Measurements from ENCODE around the gene RCSD1. TPM values are rescaled to one million over a fixed set of nuclear protein-coding genes. Genes with fewer than 3 reads are reported as not detected.

The RCSD1 gene
- total and polyA plus RNA-seq, 2 experiments from 2014 or later = 0.77 to 0.80 TPM

DNA sequence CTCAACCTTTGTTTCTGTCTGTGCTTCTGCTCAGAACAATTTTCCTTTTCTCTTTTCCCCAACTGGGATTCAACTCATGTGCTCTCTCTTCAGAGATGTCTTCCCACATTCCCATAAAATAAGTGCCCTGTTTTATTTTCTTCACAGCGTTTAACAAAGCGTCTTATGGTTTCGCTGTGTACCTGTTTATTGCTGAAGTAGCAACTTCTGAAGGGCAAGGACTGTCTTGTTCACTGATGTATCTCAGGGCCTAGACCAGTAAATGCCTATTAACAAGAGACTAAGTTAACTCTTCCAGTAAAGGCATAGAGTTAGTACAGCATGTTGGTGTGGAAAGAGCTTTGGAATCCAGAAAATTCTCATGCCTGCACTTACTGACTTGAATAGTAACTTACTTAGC lies 48.8 kb downstream of the RCSD1 start:
- Histone ChIP-seq H3K4me1 (ENCODE audit: insufficient read depth) (no peaks in the 10 kb centered on the region), H3K4me3 (no peak overlapping the region), H3K27me3 (no peaks in the 10 kb centered on the region), H3K27ac (no peak overlapping the region), H3K4me2 (no peak overlapping the region), H3K36me3 (replicated peaks; ENCODE audit: insufficient read depth, low read depth) (no peaks in the 10 kb centered on the region), H3K79me2 (no peaks in the 10 kb centered on the region), H3K9me2 (replicated peaks; ENCODE audit: insufficient read depth) (no peaks in the 10 kb centered on the region), H2AFZ (no peak overlapping the region), H4K20me1 (ENCODE audit: insufficient read depth, poor library complexity, severe bottlenecking) (no peaks in the 10 kb centered on the region), H3K9me3 (ENCODE audit: low read depth) (no peaks in the 10 kb centered on the region)
- TF ChIP-seq EZH2 (IDR thresholded peaks at IDR 0.05; ENCODE audit: borderline replicate concordance) (no peak), EZH2phosphoT487 (IDR thresholded peaks at IDR 0.05; ENCODE audit: low read depth, severe bottlenecking, unreplicated experiment) (no peak)
- TF ChIP-seq, protein P1, sequence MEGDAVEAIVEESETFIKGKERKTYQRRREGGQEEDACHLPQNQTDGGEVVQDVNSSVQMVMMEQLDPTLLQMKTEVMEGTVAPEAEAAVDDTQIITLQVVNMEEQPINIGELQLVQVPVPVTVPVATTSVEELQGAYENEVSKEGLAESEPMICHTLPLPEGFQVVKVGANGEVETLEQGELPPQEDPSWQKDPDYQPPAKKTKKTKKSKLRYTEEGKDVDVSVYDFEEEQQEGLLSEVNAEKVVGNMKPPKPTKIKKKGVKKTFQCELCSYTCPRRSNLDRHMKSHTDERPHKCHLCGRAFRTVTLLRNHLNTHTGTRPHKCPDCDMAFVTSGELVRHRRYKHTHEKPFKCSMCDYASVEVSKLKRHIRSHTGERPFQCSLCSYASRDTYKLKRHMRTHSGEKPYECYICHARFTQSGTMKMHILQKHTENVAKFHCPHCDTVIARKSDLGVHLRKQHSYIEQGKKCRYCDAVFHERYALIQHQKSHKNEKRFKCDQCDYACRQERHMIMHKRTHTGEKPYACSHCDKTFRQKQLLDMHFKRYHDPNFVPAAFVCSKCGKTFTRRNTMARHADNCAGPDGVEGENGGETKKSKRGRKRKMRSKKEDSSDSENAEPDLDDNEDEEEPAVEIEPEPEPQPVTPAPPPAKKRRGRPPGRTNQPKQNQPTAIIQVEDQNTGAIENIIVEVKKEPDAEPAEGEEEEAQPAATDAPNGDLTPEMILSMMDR (IDR thresholded peaks at IDR 0.05; ENCODE audit: poor library complexity) = no peak
- WGBS (ENCODE audit: low lambda C conversion rate, missing lambda C conversion rate) = 91% methylated on average over 3 of the region's 3 CpGs
- DNase-seq (ENCODE audit: low spot score) = no peak

DNA sequence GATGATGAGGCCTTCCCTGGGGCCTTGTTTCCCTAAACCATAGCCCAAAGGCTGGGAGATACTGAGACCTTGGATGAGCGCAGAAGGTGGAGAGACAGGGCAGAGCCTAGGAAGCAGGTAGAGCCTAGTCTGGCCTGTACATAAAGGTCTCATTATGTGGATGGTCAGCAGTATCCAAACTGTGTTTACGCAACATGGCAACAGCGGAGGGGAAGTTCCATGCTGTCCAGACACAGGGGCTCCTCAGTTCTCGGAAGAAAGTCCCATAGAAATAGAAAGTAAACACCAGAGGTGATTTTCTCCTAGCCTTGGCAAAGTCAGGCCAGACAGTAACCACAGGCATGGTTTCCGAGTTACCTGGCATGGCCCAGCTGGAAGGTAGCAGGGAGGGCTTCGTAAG lies 49.7 kb downstream of the RCSD1 start:
- no peaks in the 10 kb centered on the region for H3K4me1 ChIP-seq (ENCODE audit: insufficient read depth)
- no peak overlapping the region for H3K4me3 ChIP-seq
- no peaks in the 10 kb centered on the region for H3K79me2 ChIP-seq
- H3K27me3 ChIP-seq = no peaks in the 10 kb centered on the region
- no peak overlapping the region for H3K4me2 ChIP-seq
- H3K36me3 ChIP-seq (replicated peaks; ENCODE audit: insufficient read depth, low read depth) = no peaks in the 10 kb centered on the region
- H2AFZ ChIP-seq = no peak overlapping the region
- no peaks in the 10 kb centered on the region for H3K9me2 ChIP-seq (replicated peaks; ENCODE audit: insufficient read depth)
- no peaks in the 10 kb centered on the region for H4K20me1 ChIP-seq (ENCODE audit: insufficient read depth, poor library complexity, severe bottlenecking)
- no peak overlapping the region for H3K27ac ChIP-seq
- DNase-seq (ENCODE audit: low spot score) = no peak
- no peaks in the 10 kb centered on the region for H3K9me3 ChIP-seq (ENCODE audit: low read depth)
- 94% methylated on average over 6 of the region's 6 CpGs for WGBS (ENCODE audit: low lambda C conversion rate, missing lambda C conversion rate)
- TF ChIP-seq, protein P1 (IDR thresholded peaks at IDR 0.05; ENCODE audit: poor library complexity) = no peak
- TF ChIP-seq EZH2phosphoT487 (IDR thresholded peaks at IDR 0.05; ENCODE audit: low read depth, severe bottlenecking, unreplicated experiment) = no peak
- TF ChIP-seq EZH2 (IDR thresholded peaks at IDR 0.05; ENCODE audit: borderline replicate concordance) = no peak

DNA sequence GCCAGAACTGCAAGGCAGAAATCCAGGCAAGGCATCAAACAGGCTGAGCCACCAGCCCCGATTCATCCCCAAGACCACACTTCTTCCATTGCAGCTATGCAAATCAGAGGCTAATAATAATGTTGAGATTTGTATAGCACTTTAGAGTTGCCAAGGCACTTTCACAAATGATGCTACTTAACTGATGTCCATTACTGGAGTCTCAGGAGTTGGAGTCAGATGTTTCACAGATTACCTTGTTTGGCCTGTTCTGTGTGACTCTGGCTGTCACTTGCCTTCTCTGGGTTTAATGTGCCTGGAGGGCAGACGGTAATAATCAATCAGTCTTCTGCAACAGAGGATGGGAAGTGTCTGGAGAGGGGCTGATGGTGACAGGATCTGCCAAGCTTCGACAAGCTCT lies 51.0 kb downstream of the RCSD1 start:
- Histone ChIP-seq H4K20me1 (ENCODE audit: insufficient read depth, poor library complexity, severe bottlenecking) (no peaks in the 10 kb centered on the region), H3K4me3 (no peak overlapping the region), H3K9me3 (ENCODE audit: low read depth) (no peaks in the 10 kb centered on the region), H3K36me3 (replicated peaks; ENCODE audit: insufficient read depth, low read depth) (no peaks in the 10 kb centered on the region), H3K4me2 (no peak overlapping the region), H3K27me3 (no peaks in the 10 kb centered on the region), H3K79me2 (no peaks in the 10 kb centered on the region), H3K27ac (no peak overlapping the region), H3K4me1 (ENCODE audit: insufficient read depth) (no peaks in the 10 kb centered on the region), H3K9me2 (replicated peaks; ENCODE audit: insufficient read depth) (no peaks in the 10 kb centered on the region), H2AFZ (no peak overlapping the region)
- TF ChIP-seq, protein P1 (IDR thresholded peaks at IDR 0.05; ENCODE audit: poor library complexity) = no peak
- TF ChIP-seq EZH2 (IDR thresholded peaks at IDR 0.05; ENCODE audit: borderline replicate concordance) = no peak
- no peak for TF ChIP-seq EZH2phosphoT487 (IDR thresholded peaks at IDR 0.05; ENCODE audit: low read depth, severe bottlenecking, unreplicated experiment)
- DNase-seq (ENCODE audit: low spot score) = no peak
- WGBS (ENCODE audit: low lambda C conversion rate, missing lambda C conversion rate) = 52% methylated on average over 3 of the region's 3 CpGs

Data from hepatocyte (in vitro differentiated cells).